HEK293 (cell line): Measurements from ENCODE around the gene STX3.

ENCODE experiments used
- TRIM28 ChIP-seq: IDR thresholded peaks from 2 replicates; pipeline ENCODE4 v1.6.1; 2011; ENCODE audit warnings: low read length, control low read depth, borderline replicate concordance
- ZNF354C ChIP-seq: fragments of 450-650 bp; formaldehyde crosslinking; IDR thresholded peaks from 2 replicates; pipeline ENCODE4 v1.5.1; 2016; ENCODE audit warnings: missing biosample characterization, missing genetic modification characterization, low read depth, borderline replicate concordance
- TF ChIP-seq, protein P1 (sequence below): fragments of 450-650 bp; formaldehyde crosslinking; IDR thresholded peaks from 2 replicates; pipeline ENCODE4 v1.5.1; 2017; ENCODE audit warnings: missing biosample characterization, mild to moderate bottlenecking, missing genetic modification characterization, moderate library complexity
- TF ChIP-seq, protein P2 (sequence below): fragments of 450-650 bp; formaldehyde crosslinking; IDR thresholded peaks from 2 replicates; pipeline ENCODE4 v1.5.1; 2016; ENCODE audit warnings: missing biosample characterization, missing genetic modification characterization
- TF ChIP-seq, protein P3 (sequence below): fragments of 450-650 bp; formaldehyde crosslinking; IDR thresholded peaks from 2 replicates; pipeline ENCODE4 v1.5.1; 2016; ENCODE audit warnings: missing biosample characterization, missing genetic modification characterization

DNA sequence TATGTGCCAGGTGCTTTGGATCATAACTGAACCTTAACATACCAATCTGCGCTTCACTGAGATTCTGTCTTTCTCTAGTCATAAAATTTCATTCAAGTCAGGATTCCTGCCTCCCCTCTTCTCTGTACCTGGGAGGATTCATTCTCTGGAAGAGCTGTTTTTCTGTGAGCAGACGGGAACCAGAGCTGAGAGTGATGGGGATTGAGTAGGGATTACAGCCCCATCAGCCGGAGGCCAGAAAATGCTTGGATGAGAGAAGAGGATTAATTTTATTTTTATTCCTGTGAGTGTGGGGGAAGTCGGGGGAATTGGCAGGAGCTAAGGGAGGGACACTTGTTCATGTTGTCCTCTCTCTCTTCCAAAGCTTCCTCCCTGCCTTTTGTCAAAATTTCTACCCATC is 4.7 kb downstream of the STX3 start:
- TF ChIP-seq TRIM28 (no peak), ZNF354C (no peak)
- TF ChIP-seq, protein P1, sequence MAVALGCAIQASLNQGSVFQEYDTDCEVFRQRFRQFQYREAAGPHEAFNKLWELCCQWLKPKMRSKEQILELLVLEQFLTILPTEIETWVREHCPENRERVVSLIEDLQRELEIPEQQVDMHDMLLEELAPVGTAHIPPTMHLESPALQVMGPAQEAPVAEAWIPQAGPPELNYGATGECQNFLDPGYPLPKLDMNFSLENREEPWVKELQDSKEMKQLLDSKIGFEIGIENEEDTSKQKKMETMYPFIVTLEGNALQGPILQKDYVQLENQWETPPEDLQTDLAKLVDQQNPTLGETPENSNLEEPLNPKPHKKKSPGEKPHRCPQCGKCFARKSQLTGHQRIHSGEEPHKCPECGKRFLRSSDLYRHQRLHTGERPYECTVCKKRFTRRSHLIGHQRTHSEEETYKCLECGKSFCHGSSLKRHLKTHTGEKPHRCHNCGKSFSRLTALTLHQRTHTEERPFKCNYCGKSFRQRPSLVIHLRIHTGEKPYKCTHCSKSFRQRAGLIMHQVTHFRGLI (tag by site-specific recombination): no peak
- TF ChIP-seq, protein P2, sequence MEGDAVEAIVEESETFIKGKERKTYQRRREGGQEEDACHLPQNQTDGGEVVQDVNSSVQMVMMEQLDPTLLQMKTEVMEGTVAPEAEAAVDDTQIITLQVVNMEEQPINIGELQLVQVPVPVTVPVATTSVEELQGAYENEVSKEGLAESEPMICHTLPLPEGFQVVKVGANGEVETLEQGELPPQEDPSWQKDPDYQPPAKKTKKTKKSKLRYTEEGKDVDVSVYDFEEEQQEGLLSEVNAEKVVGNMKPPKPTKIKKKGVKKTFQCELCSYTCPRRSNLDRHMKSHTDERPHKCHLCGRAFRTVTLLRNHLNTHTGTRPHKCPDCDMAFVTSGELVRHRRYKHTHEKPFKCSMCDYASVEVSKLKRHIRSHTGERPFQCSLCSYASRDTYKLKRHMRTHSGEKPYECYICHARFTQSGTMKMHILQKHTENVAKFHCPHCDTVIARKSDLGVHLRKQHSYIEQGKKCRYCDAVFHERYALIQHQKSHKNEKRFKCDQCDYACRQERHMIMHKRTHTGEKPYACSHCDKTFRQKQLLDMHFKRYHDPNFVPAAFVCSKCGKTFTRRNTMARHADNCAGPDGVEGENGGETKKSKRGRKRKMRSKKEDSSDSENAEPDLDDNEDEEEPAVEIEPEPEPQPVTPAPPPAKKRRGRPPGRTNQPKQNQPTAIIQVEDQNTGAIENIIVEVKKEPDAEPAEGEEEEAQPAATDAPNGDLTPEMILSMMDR (tag by site-specific recombination): no peak
- TF ChIP-seq, protein P3, sequence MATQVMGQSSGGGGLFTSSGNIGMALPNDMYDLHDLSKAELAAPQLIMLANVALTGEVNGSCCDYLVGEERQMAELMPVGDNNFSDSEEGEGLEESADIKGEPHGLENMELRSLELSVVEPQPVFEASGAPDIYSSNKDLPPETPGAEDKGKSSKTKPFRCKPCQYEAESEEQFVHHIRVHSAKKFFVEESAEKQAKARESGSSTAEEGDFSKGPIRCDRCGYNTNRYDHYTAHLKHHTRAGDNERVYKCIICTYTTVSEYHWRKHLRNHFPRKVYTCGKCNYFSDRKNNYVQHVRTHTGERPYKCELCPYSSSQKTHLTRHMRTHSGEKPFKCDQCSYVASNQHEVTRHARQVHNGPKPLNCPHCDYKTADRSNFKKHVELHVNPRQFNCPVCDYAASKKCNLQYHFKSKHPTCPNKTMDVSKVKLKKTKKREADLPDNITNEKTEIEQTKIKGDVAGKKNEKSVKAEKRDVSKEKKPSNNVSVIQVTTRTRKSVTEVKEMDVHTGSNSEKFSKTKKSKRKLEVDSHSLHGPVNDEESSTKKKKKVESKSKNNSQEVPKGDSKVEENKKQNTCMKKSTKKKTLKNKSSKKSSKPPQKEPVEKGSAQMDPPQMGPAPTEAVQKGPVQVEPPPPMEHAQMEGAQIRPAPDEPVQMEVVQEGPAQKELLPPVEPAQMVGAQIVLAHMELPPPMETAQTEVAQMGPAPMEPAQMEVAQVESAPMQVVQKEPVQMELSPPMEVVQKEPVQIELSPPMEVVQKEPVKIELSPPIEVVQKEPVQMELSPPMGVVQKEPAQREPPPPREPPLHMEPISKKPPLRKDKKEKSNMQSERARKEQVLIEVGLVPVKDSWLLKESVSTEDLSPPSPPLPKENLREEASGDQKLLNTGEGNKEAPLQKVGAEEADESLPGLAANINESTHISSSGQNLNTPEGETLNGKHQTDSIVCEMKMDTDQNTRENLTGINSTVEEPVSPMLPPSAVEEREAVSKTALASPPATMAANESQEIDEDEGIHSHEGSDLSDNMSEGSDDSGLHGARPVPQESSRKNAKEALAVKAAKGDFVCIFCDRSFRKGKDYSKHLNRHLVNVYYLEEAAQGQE (tag by site-specific recombination): no peak
